ENCODE data around the gene CPXM1.

The CPXM1 gene

GRCh38 chr20:2817341-2817726 lies 16.9 kb upstream of the CPXM1 start:
- no peak overlapping the region for H3K4ac ChIP-seq (ENCODE audit: low read depth in 1 of 2, low read length in 2 of 2)
- DNase-seq = no peak
- peaks cover 0 to 15% of the 10 kb centered on the region in 2 experiments for H3K27me3 ChIP-seq (ENCODE audit: control insufficient read depth in 1 of 2, insufficient read depth in 1 of 2, low read length in 2 of 2)
- no peak overlapping the region for H3K18ac ChIP-seq (ENCODE audit: low read depth in 1 of 2, low read length in 2 of 2)
- H3K27ac ChIP-seq (ENCODE audit: low read length, poor library complexity, severe bottlenecking) = no peak overlapping the region
- H3K23ac ChIP-seq (ENCODE audit: low read length in 2 of 2) = no peak overlapping the region
- no peaks in the 10 kb centered on the region for H3K79me1 ChIP-seq (replicated peaks; ENCODE audit: low read length, poor library complexity, severe bottlenecking)
- H3K9me3 ChIP-seq (ENCODE audit: control insufficient read depth, low read length) = peaks cover 3% of the 10 kb centered on the region
- no peak overlapping the region for H2BK120ac ChIP-seq (ENCODE audit: low read depth, low read length)
- no peak overlapping the region for H2BK15ac ChIP-seq (ENCODE audit: low read depth, poor library complexity, severe bottlenecking)
- H3K4me3 ChIP-seq (ENCODE audit: insufficient read depth in 1 of 2, low read depth in 1 of 2, low read length in 2 of 2) = no peak overlapping the region
- WGBS = 98% methylated on average over 2 of the region's 2 CpGs
- no peak overlapping the region for H2BK5ac ChIP-seq (ENCODE audit: low read depth, low read length, poor library complexity, severe bottlenecking)
- no peak overlapping the region for H2BK12ac ChIP-seq (ENCODE audit: low read length in 2 of 2)
- H3K4me1 ChIP-seq (ENCODE audit: control insufficient read depth, insufficient read depth, low read depth, low read length) = peaks cover 40% of the 10 kb centered on the region
- no peaks in the 10 kb centered on the region for H3K36me3 ChIP-seq (ENCODE audit: control insufficient read depth in 1 of 2, insufficient read depth in 2 of 2, low read depth in 1 of 2, low read length in 2 of 2)
- H4K8ac ChIP-seq (ENCODE audit: low read length) = no peak overlapping the region
- H3K9ac ChIP-seq (ENCODE audit: low read length) = no peak overlapping the region
- no peak overlapping the region for H3K4me2 ChIP-seq (ENCODE audit: low read length, poor library complexity, severe bottlenecking)
- no peak overlapping the region for H2AFZ ChIP-seq (ENCODE audit: low read depth, low read length)
- no peak overlapping the region for H4K91ac ChIP-seq (ENCODE audit: low read length)
- H3K14ac ChIP-seq (ENCODE audit: low read length in 2 of 2) = no peak overlapping the region
- H2AK5ac ChIP-seq (ENCODE audit: low read length, severe bottlenecking) = no peak overlapping the region

- H3K9ac ChIP-seq (ENCODE audit: low read length) = no peak overlapping the region
- WGBS = 70% methylated on average over 20 of the region's 20 CpGs
- no peaks in the 10 kb centered on the region for H3K36me3 ChIP-seq (ENCODE audit: control insufficient read depth in 1 of 2, insufficient read depth in 2 of 2, low read depth in 1 of 2, low read length in 2 of 2)
- H4K8ac ChIP-seq (ENCODE audit: low read length) = peak overlapping the region; percentile 19
- H2BK120ac ChIP-seq (ENCODE audit: low read depth, low read length) = no peak overlapping the region
- peaks cover 40% of the 10 kb centered on the region for H3K4me1 ChIP-seq (ENCODE audit: control insufficient read depth, insufficient read depth, low read depth, low read length)
- H3K4me3 ChIP-seq (ENCODE audit: insufficient read depth in 1 of 2, low read depth in 1 of 2, low read length in 2 of 2) = no peak overlapping the region
- H2BK15ac ChIP-seq (ENCODE audit: low read depth, poor library complexity, severe bottlenecking) = peak overlapping the region; percentile 4
- peak overlapping the region in 1 of 2 experiments; percentile 58 for H2BK12ac ChIP-seq (ENCODE audit: low read length in 2 of 2)
- peak overlapping the region in 1 of 2 experiments; percentile 96 for H3K14ac ChIP-seq (ENCODE audit: low read length in 2 of 2)
- no peak overlapping the region for H2AK5ac ChIP-seq (ENCODE audit: low read length, severe bottlenecking)
- no peak overlapping the region for H3K4me2 ChIP-seq (ENCODE audit: low read length, poor library complexity, severe bottlenecking)
- no peaks in the 10 kb centered on the region for H3K79me1 ChIP-seq (replicated peaks; ENCODE audit: low read length, poor library complexity, severe bottlenecking)
- H3K27ac ChIP-seq (ENCODE audit: low read length, poor library complexity, severe bottlenecking) = no peak overlapping the region
- peaks cover 9% of the 10 kb centered on the region for H3K9me3 ChIP-seq (ENCODE audit: control insufficient read depth, low read length)
- H2BK5ac ChIP-seq (ENCODE audit: low read depth, low read length, poor library complexity, severe bottlenecking) = no peak overlapping the region
- no peak overlapping the region for H3K4ac ChIP-seq (ENCODE audit: low read depth in 1 of 2, low read length in 2 of 2)
- no peak for DNase-seq
- H2AFZ ChIP-seq (ENCODE audit: low read depth, low read length) = no peak overlapping the region
- H4K91ac ChIP-seq (ENCODE audit: low read length) = peak overlapping the region; percentile 25
- H3K18ac ChIP-seq (ENCODE audit: low read depth in 1 of 2, low read length in 2 of 2) = peak overlapping the region in 1 of 2 experiments; percentile 1
- peaks cover 0 to 15% of the 10 kb centered on the region in 2 experiments for H3K27me3 ChIP-seq (ENCODE audit: control insufficient read depth in 1 of 2, insufficient read depth in 1 of 2, low read length in 2 of 2)
- no peak overlapping the region for H3K23ac ChIP-seq (ENCODE audit: low read length in 2 of 2)
These were observed 16.3 kb upstream of the CPXM1 start for GRCh38 chr20:2816583-2817340.

- Histone ChIP-seq H3K36me3 (ENCODE audit: control insufficient read depth in 1 of 2, insufficient read depth in 2 of 2, low read depth in 1 of 2, low read length in 2 of 2) (no peaks in the 10 kb centered on the region), H2BK15ac (ENCODE audit: low read depth, poor library complexity, severe bottlenecking) (peak within 1 kb of the TSS; percentile 8), H3K79me1 (replicated peaks; ENCODE audit: low read length, poor library complexity, severe bottlenecking) (no peaks in the 10 kb centered on the region), H4K91ac (ENCODE audit: low read length) (peak within 1 kb of the TSS; percentile 61), H2BK120ac (ENCODE audit: low read depth, low read length) (peak within 1 kb of the TSS; percentile 59), H3K4me1 (ENCODE audit: control insufficient read depth, insufficient read depth, low read depth, low read length) (peaks cover 36% of the 10 kb centered on the region), H3K9ac (ENCODE audit: low read length) (peak within 1 kb of the TSS; percentile 63), H3K4me2 (ENCODE audit: low read length, poor library complexity, severe bottlenecking) (no peak within 1 kb of the TSS), H2AFZ (ENCODE audit: low read depth, low read length) (peak within 1 kb of the TSS; percentile 15), H3K4ac (ENCODE audit: low read depth in 1 of 2, low read length in 2 of 2) (peak within 1 kb of the TSS; percentile 76 to 81), H2AK5ac (ENCODE audit: low read length, severe bottlenecking) (peak within 1 kb of the TSS; percentile 92), H3K4me3 (ENCODE audit: insufficient read depth in 1 of 2, low read depth in 1 of 2, low read length in 2 of 2) (peak within 1 kb of the TSS in 1 of 2 experiments; percentile 31), H4K8ac (ENCODE audit: low read length) (peak within 1 kb of the TSS; percentile 78), H3K27ac (ENCODE audit: low read length, poor library complexity, severe bottlenecking) (no peak within 1 kb of the TSS), H3K23ac (ENCODE audit: low read length in 2 of 2) (no peak within 1 kb of the TSS), H2BK12ac (ENCODE audit: low read length in 2 of 2) (peak within 1 kb of the TSS; percentile 92 to 96), H3K9me3 (ENCODE audit: control insufficient read depth, low read length) (peaks cover 14% of the 10 kb centered on the region), H2BK5ac (ENCODE audit: low read depth, low read length, poor library complexity, severe bottlenecking) (no peak within 1 kb of the TSS), H3K14ac (ENCODE audit: low read length in 2 of 2) (peak within 1 kb of the TSS in 1 of 2 experiments; percentile 96), H3K27me3 (ENCODE audit: control insufficient read depth in 1 of 2, insufficient read depth in 1 of 2, low read length in 2 of 2) (peaks cover 0 to 9% of the 10 kb centered on the region in 2 experiments), H3K18ac (ENCODE audit: low read depth in 1 of 2, low read length in 2 of 2) (peak within 1 kb of the TSS; percentile 68 to 94)
- no peak for DNase-seq
- 83% methylated on average over 10 of the region's 10 CpGs for WGBS
These were observed 15.7 kb upstream of the CPXM1 start, which contains the start of gene TMEM239 for GRCh38 chr20:2816030-2816582. TSS of gene TMEM239 (plus strand) at chr20:2816364. CDS start at chr20:2816555, 191 bp downstream.

GRCh38 chr20:2815242-2815900 lies 14.9 kb upstream of the CPXM1 start:
- Histone ChIP-seq H3K23ac (ENCODE audit: low read length in 2 of 2) (no peak overlapping the region), H3K27ac (ENCODE audit: low read length, poor library complexity, severe bottlenecking) (peak overlapping the region; percentile 55), H2BK120ac (ENCODE audit: low read depth, low read length) (peak overlapping the region; percentile 59), H3K18ac (ENCODE audit: low read depth in 1 of 2, low read length in 2 of 2) (peak overlapping the region; percentile 68 to 94), H3K4me3 (ENCODE audit: insufficient read depth in 1 of 2, low read depth in 1 of 2, low read length in 2 of 2) (peak overlapping the region in 1 of 2 experiments; percentile 31), H3K9ac (ENCODE audit: low read length) (peak overlapping the region; percentile 63), H3K4me2 (ENCODE audit: low read length, poor library complexity, severe bottlenecking) (no peak overlapping the region), H3K36me3 (ENCODE audit: control insufficient read depth in 1 of 2, insufficient read depth in 2 of 2, low read depth in 1 of 2, low read length in 2 of 2) (no peaks in the 10 kb centered on the region), H2BK12ac (ENCODE audit: low read length in 2 of 2) (peak overlapping the region; percentile 92 to 96), H4K91ac (ENCODE audit: low read length) (peak overlapping the region; percentile 61), H3K4me1 (ENCODE audit: control insufficient read depth, insufficient read depth, low read depth, low read length) (peaks cover 29% of the 10 kb centered on the region), H4K8ac (ENCODE audit: low read length) (peak overlapping the region; percentile 78), H2AFZ (ENCODE audit: low read depth, low read length) (peak overlapping the region; percentile 15), H2BK15ac (ENCODE audit: low read depth, poor library complexity, severe bottlenecking) (no peak overlapping the region), H3K79me1 (replicated peaks; ENCODE audit: low read length, poor library complexity, severe bottlenecking) (no peaks in the 10 kb centered on the region), H3K9me3 (ENCODE audit: control insufficient read depth, low read length) (peaks cover 18% of the 10 kb centered on the region), H2BK5ac (ENCODE audit: low read depth, low read length, poor library complexity, severe bottlenecking) (no peak overlapping the region), H2AK5ac (ENCODE audit: low read length, severe bottlenecking) (peak overlapping the region; percentile 92), H3K4ac (ENCODE audit: low read depth in 1 of 2, low read length in 2 of 2) (peak overlapping the region; percentile 76 to 81), H3K14ac (ENCODE audit: low read length in 2 of 2) (peak overlapping the region in 1 of 2 experiments; percentile 83), H3K27me3 (ENCODE audit: control insufficient read depth in 1 of 2, insufficient read depth in 1 of 2, low read length in 2 of 2) (peaks cover 0 to 1% of the 10 kb centered on the region in 2 experiments)
- 97% methylated on average over 8 of the region's 8 CpGs for WGBS
- DNase-seq = no peak

Data from mesenchymal stem cell (in vitro differentiated cells and primary cell).